Endothelial cell of umbilical vein (primary cell): ENCODE measurements around the gene CLEC16A. TPM values are rescaled to one million over a fixed set of nuclear protein-coding genes. Genes with fewer than 3 reads are reported as not detected.

ENCODE experiments used
- BruUV-seq: library from RNA; stranded (reverse); fragments of 400-500 nt; replicated peaks from 2 replicates; lab custom pipeline; 2021; lab: Mats Ljungman, UMichigan
- CTCF ChIA-PET: fragments of 300-600, 350-600 bp; sonication (Branson Sonifier 250); formaldehyde crosslinking; loops from one replicate; lab custom pipeline; 2021; ENCODE audit warnings: antibody characterized with exemption, inconsistent platforms; lab: Charles Lee
- POLR2A ChIA-PET: fragments of 300-600, 350-600 bp; sonication (Branson Sonifier 250); formaldehyde crosslinking; loops from one replicate; lab custom pipeline; 2021; ENCODE audit warnings: antibody characterized with exemption, inconsistent platforms; lab: Charles Lee
- DNase-seq: peaks from one replicate; pipeline ENCODE4 v3.0.0-alpha.2; 2011; ENCODE audit warnings: low read depth, low spot score
- FAIRE-seq: peaks from 2 replicates; lab custom pipeline; 2011; peaks lifted over from hg19 to GRCh38; lab: Jason Lieb, UNC
- H2AFZ ChIP-seq: 2 replicates; pipeline ENCODE4 v1.6.0; 2012; ENCODE audit warnings: low read depth, low read length, control low read depth, inconsistent platforms
- H3K27ac ChIP-seq: 2 replicates; pipeline ENCODE4 v1.5.1; 2011; ENCODE audit warnings: low read depth, mild to moderate bottlenecking, control low read depth, low read length, moderate library complexity; ENCODE audit not compliant: insufficient read depth
- H3K27me3 ChIP-seq, 2 experiments: 2 replicates each; pipeline versions ENCODE4 v1.6.0 to v1.6.1; 2011; ENCODE audit warnings: low read length in 2 of 2, mixed read lengths in 1 of 2; ENCODE audit not compliant: control insufficient read depth in 2 of 2, insufficient read depth in 2 of 2
- H3K36me3 ChIP-seq, 2 experiments: 2 replicates in 1 of 2; 3 replicates in 1 of 2; pipeline ENCODE4 v1.5.1; 2011; ENCODE audit warnings: low read length in 2 of 2, mild to moderate bottlenecking in 1 of 2, moderate library complexity in 1 of 2; ENCODE audit not compliant: control insufficient read depth in 2 of 2, insufficient read depth in 2 of 2; ENCODE audit errors: extremely low read depth in 1 of 2
- H3K4me1 ChIP-seq: 3 replicates; pipeline ENCODE4 v1.5.1; 2011; ENCODE audit warnings: mild to moderate bottlenecking, low read length; ENCODE audit not compliant: control insufficient read depth, insufficient read depth; ENCODE audit errors: extremely low read depth
- H3K4me2 ChIP-seq: 2 replicates; pipeline ENCODE4 v1.6.1; 2011; ENCODE audit warnings: low read length, control low read depth, mixed read lengths; ENCODE audit not compliant: insufficient read depth
- H3K4me3 ChIP-seq, 3 experiments: fragments of 200-600 bp in 1 of 3; sonication (generic), shearing (Covaris generic) in 1 of 3; replicated peaks in 1 of 3; 2 replicates each; pipeline ENCODE4 v1.5.1; 2011 to 2016; ENCODE audit warnings: control low read depth in 3 of 3, low read length in 3 of 3, mild to moderate bottlenecking in 2 of 3, inconsistent platforms in 1 of 3, low read depth in 1 of 3, moderate library complexity in 1 of 3; ENCODE audit not compliant: insufficient read depth in 1 of 3
- H3K79me2 ChIP-seq: 2 replicates; pipeline ENCODE4 v1.6.0; 2012; ENCODE audit warnings: low read length, inconsistent platforms; ENCODE audit not compliant: control insufficient read depth, insufficient read depth
- H3K9ac ChIP-seq: replicated peaks from 2 replicates; pipeline ENCODE3; 2011; ENCODE audit warnings: low read length, control low read depth; ENCODE audit not compliant: insufficient read depth; ENCODE audit errors: extremely low read depth
- H3K9me1 ChIP-seq: replicated peaks from 3 replicates; pipeline ENCODE4 v1.6.0; 2011; ENCODE audit warnings: mild to moderate bottlenecking, low read length; ENCODE audit not compliant: control insufficient read depth, insufficient read depth; ENCODE audit errors: extremely low read depth
- H3K9me3 ChIP-seq: replicated peaks from 2 replicates; pipeline ENCODE4 v1.5.1; 2012; ENCODE audit warnings: low read length, inconsistent platforms; ENCODE audit not compliant: control insufficient read depth, insufficient read depth
- H4K20me1 ChIP-seq: replicated peaks from 2 replicates; pipeline ENCODE3; 2011; ENCODE audit warnings: mild to moderate bottlenecking, low read length; ENCODE audit not compliant: control insufficient read depth, insufficient read depth; ENCODE audit errors: extremely low read depth
- CTCF ChIP-seq, 2 donors: IDR thresholded peaks; 1 replicate in 1 of 2; 2 replicates in 1 of 2; pipeline ENCODE4 v1.5.1; 2011; ENCODE audit warnings: low read length in 2 of 2, mild to moderate bottlenecking in 2 of 2, moderate library complexity in 2 of 2, control low read depth in 1 of 2, inconsistent platforms in 1 of 2, low read depth in 1 of 2; ENCODE audit not compliant: insufficient read depth in 1 of 2; ENCODE audit errors: extremely low read depth in 1 of 2
- EZH2 ChIP-seq: IDR thresholded peaks from 2 replicates; pipeline ENCODE4 v1.6.1; 2012; ENCODE audit warnings: borderline replicate concordance, low read depth, mild to moderate bottlenecking, moderate library complexity, low read length, inconsistent platforms; ENCODE audit not compliant: severe bottlenecking
- FOS ChIP-seq: IDR thresholded peaks from 2 replicates; pipeline ENCODE4 v1.6.1; 2011; ENCODE audit warnings: mild to moderate bottlenecking, low read length, moderate library complexity, borderline replicate concordance; ENCODE audit not compliant: insufficient read depth
- GATA2 ChIP-seq: IDR thresholded peaks from 2 replicates; pipeline ENCODE4 v1.7.0; 2011; ENCODE audit warnings: low read depth, mild to moderate bottlenecking, moderate library complexity, mixed read lengths, low read length; ENCODE audit not compliant: insufficient read length, insufficient read depth
- JUN ChIP-seq: IDR thresholded peaks from 2 replicates; pipeline ENCODE4 v1.6.1; 2011; ENCODE audit warnings: borderline replicate concordance, low read depth; ENCODE audit not compliant: insufficient read length, insufficient read depth
- MAX ChIP-seq: IDR thresholded peaks from 2 replicates; pipeline ENCODE4 v1.6.1; 2011; ENCODE audit not compliant: insufficient read depth, insufficient read length
- MYC ChIP-seq: IDR thresholded peaks from one replicate; pipeline ENCODE4 v1.6.1; 2011; ENCODE audit warnings: mild to moderate bottlenecking, low read depth, low read length
- POLR2A ChIP-seq: IDR thresholded peaks from 2 replicates; pipeline ENCODE4 v1.6.1; 2012; ENCODE audit warnings: low read depth, mild to moderate bottlenecking, control low read depth, low read length
- POLR2AphosphoS5 ChIP-seq: IDR thresholded peaks from 2 replicates; pipeline ENCODE4 v1.6.1; 2012; ENCODE audit warnings: low read depth, mild to moderate bottlenecking, control low read depth, low read length, moderate library complexity; ENCODE audit not compliant: insufficient read depth
- dilution Hi-C: fragments of 300-500 bp; cut with MboI; formaldehyde crosslinking; loops from one replicate; pipeline ENCODE4 v1.15.0; 2019; ENCODE audit warnings: low sequenced_read_pairs; ENCODE audit not compliant: extremely low pct_ligation_motif_present
- intact Hi-C: fragments of 100-400 bp; cut with micrococcal nuclease; formaldehyde crosslinking; loops from one replicate; pipeline ENCODE4 v1.10.0; 2022
- polyA plus RNA-seq, 4 experiments: library from polyadenylated mRNA; depleted of rRNA in 3 of 4; stranded (reverse) in 3 of 4; unstranded in 1 of 4; fragments of >200 nt; gene quantifications; 2 replicates each; pipeline versions ENCODE4 v1.2.1 to v1.2.3, GENCODE V29; 2011 to 2012; ENCODE audit warnings: missing spikeins in 1 of 4
- total RNA-seq: library from RNA; stranded (reverse); gene quantifications from 2 replicates; pipeline ENCODE4 v1.2.3, GENCODE V29; 2021

The CLEC16A gene
- total and polyA plus RNA-seq, 2 donors (not counting 3 experiments of a cell fraction or from before 2014, with no cell fraction given): 11.4 to 23.3 TPM

- dilution Hi-C loops: no loop called here
Observed at GRCh38 chr16:11168386-11169051, 224.2 kb downstream of the CLEC16A start.

More at GRCh38 chr16:11168386-11169051, 224.2 kb downstream of the CLEC16A start:
- Histone ChIP-seq H3K9me3 (no peaks in the 10 kb centered on the region), H3K9ac (no peak overlapping the region), H3K79me2 (no peaks in the 10 kb centered on the region), H2AFZ (no peak overlapping the region), H3K4me1 (no peaks in the 10 kb centered on the region), H3K27ac (no peak overlapping the region), H3K9me1 (no peaks in the 10 kb centered on the region), H3K4me2 (no peak overlapping the region), H4K20me1 (no peaks in the 10 kb centered on the region), H3K36me3 (peaks cover 0 to 10% of the 10 kb centered on the region in 2 experiments), H3K4me3 (no peak overlapping the region), H3K27me3 (no peaks in the 10 kb centered on the region)
- no peak for FAIRE-seq
- BruUV-seq: no TSS peak
- POLR2A ChIA-PET: no interaction called here
- no peak for DNase-seq
- no peak for TF ChIP-seq MAX
- TF ChIP-seq JUN: no peak
- TF ChIP-seq FOS: no peak
- TF ChIP-seq POLR2AphosphoS5: no peak
- no peak for TF ChIP-seq CTCF (IDR thresholded peaks at IDR 0.05; ENCODE audit: extremely low read depth in 1 of 2, insufficient read depth in 1 of 2, low read depth in 1 of 2, low read length in 2 of 2)
- TF ChIP-seq MYC: no peak
- TF ChIP-seq POLR2A: no peak
- no peak for TF ChIP-seq GATA2
- no peak for TF ChIP-seq EZH2
- intact Hi-C loops: no loop called here
- CTCF ChIA-PET: interaction anchor here (0.9 to 1.3 kb wide), 2 partner anchors 35 to 87 kb away, joined by 4 to 6 read pairs; partner anchors contain the start of gene SOCS1
